ENCODE measurements around the gene OR10AD1. TPM values are rescaled to one million over a fixed set of nuclear protein-coding genes. Genes with fewer than 3 reads are reported as not detected.
"Not testable (repeated sequence)": the region's sequence is repeated elsewhere in the genome, so short reads cannot be mapped to it uniquely, and the experiment has no call there.

The OR10AD1 gene
- total RNA-seq, 1 donor from 2014 or later: not detected

- peak; percentile 29 for DNase-seq (ENCODE audit: low read depth, low spot score)
Observed at GRCh38 chr12:48160807-48161206, 42.3 kb downstream of the OR10AD1 start.

- DNase-seq (ENCODE audit: low read depth, low spot score): no peak
Observed at GRCh38 chr12:48160046-48160445, 43.0 kb downstream of the OR10AD1 start.

GRCh38 chr12:48157889-48158370 lies 45.2 kb downstream of the OR10AD1 start:
- DNase-seq (ENCODE audit: low read depth, low spot score): no peak

- peak; percentile 93 for DNase-seq (ENCODE audit: low read depth, low spot score)
Observed at GRCh38 chr12:48157018-48157888, 45.8 kb downstream of the OR10AD1 start, which contains the start of gene ASB8. ASB8 (minus strand) TSS chr12:48157515; CDS start chr12:48153496, 4,019 bp downstream.

- DNase-seq (ENCODE audit: low read depth, low spot score): no peak
Observed at GRCh38 chr12:48156652-48157017, 46.5 kb downstream of the OR10AD1 start.

- DNase-seq (ENCODE audit: low read depth, low spot score): not testable (repeated sequence)
Observed at GRCh38 chr12:48155786-48156185, 47.3 kb downstream of the OR10AD1 start.

Other genes with a start within 250 kb of the OR10AD1 start
- gene TMEM106C, start 239.7 kb downstream of the OR10AD1 start, total RNA-seq: 85.5 and 177 TPM in 2 replicates
- not detected in 2 replicates for gene COL2A1, start 198.8 kb downstream of the OR10AD1 start, total RNA-seq
- 12.6 and 14.0 TPM in 2 replicates for gene SENP1, start 97.2 kb downstream of the OR10AD1 start, total RNA-seq
- gene PFKM, start 83.9 kb downstream of the OR10AD1 start, total RNA-seq: 95.1 and 143 TPM in 2 replicates
- 13.1 and 19.3 TPM in 2 replicates for gene ASB8, start 45.8 kb downstream of the OR10AD1 start, total RNA-seq
- gene CCDC184, start 19.6 kb downstream of the OR10AD1 start, total RNA-seq: 0.07 and 0.14 TPM in 2 replicates
- gene ZNF641, start 147.6 kb upstream of the OR10AD1 start, total RNA-seq: 3.5 and 11.6 TPM in 2 replicates